GM18870 (cell line): Measurements from ENCODE around the gene MACO1.
A peak's percentile ranks its signal among the peaks of the same experiment; 100 is the strongest.

Source experiments
- ATAC-seq: cut with Tn5 transposase; IDR thresholded peaks from one replicate; pipeline ENCODE4 v1.9.1; 2021; ENCODE audit warnings: moderate library complexity; ENCODE audit not compliant: unreplicated experiment

MACO1 gene

GRCh38 chr1:25540750-25541342 lies 110.1 kb downstream of the MACO1 start:
- ATAC-seq: no peak

GRCh38 chr1:25541425-25541824 lies 110.7 kb downstream of the MACO1 start:
- no peak for ATAC-seq

GRCh38 chr1:25541889-25542658 lies 111.4 kb downstream of the MACO1 start:
- ATAC-seq: no peak

GRCh38 chr1:25543005-25543424 lies 112.3 kb downstream of the MACO1 start:
- no peak for ATAC-seq

DNA sequence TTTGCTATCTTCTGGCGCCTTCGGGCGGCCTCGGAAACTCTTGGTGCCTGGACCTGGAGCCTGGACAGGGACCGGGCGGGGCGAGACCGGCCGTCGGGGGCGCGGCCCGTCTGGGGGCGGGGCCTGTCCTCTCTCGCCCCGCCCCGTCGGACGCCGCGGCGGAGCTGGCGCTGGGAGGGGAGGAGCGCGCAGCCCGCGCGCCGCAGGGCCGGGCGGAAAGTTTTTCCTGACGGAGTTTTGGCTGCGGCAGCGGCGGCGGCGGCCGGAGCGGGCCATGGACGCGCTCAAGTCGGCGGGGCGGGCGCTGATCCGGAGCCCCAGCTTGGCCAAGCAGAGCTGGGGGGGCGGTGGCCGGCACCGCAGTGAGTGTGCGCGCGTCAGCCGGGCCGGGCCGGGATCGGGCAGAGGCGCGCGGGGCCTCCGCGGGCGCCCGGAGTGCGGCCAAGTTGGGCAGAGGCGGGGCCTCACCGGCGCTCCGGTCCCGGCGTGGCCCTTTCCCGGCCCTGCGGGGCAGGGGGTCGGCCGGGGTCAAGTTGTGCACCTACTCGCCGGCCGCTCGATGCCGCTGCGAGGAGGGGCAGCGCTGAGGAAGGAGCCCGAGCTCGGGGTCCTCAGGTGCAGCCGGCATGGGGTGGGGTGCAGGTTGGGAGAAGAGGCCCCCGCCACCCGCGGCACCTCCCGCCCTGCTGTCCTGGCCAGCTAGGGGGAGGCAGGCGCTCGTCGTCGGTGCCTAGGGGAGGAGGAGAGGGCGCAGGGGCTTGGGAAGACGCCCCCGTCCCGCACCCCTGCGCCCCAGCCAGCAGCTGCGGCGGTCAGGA lies 112.9 kb downstream of the MACO1 start, which contains the start of gene LDLRAP1:
Gene LDLRAP1, plus strand, starts transcription at position 182 of the 818 bp plus-strand sequence. Its CDS starts 93 bp downstream, at position 275.
- no peak for ATAC-seq

GRCh38 chr1:25544243-25544764 lies 113.6 kb downstream of the MACO1 start:
- ATAC-seq: no peak

- ATAC-seq: no peak
Measured at GRCh38 chr1:25544819-25545218, 114.1 kb downstream of the MACO1 start.

GRCh38 chr1:25545767-25546166 lies 115.1 kb downstream of the MACO1 start:
- no peak for ATAC-seq

DNA sequence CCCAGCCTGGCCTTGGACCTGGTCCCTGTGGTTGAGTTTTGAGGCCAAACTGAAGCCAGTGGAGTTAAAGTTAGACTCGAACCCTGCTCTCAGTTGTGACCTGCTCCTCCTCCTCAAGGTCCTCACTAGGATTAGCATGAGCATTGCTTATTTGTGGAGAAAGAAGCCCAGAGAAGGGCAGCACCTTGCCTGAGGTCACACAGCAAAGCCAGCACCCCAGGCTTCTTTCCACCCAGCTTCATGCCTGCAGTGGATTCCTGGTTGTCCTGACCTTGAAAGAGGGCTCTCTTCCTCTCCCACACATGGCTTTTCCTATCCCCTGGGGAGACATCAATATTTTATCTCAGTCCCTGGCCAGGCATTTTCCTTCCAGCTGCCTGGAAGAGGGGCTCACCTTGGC lies 115.5 kb downstream of the MACO1 start:
- no peak for ATAC-seq

DNA sequence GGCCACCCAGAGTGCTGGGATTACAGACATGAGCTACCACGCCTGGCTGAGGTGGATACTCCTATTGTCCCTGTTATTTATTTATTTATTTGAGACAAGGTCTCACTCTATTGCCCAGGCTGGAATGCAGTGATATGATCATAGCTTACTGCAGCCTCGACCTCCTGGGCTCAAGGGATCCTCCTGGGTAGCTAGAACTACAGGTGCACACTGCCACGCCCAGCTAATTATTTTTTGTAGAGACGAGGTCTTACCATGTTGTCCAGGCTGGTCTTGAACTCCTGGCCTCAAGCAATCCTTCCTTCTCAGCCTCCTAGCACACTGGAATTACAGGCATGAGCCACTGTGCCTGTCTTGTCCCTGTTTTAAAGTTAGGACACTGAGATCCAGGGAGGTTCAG lies 117.9 kb downstream of the MACO1 start:
- ATAC-seq: no peak

DNA sequence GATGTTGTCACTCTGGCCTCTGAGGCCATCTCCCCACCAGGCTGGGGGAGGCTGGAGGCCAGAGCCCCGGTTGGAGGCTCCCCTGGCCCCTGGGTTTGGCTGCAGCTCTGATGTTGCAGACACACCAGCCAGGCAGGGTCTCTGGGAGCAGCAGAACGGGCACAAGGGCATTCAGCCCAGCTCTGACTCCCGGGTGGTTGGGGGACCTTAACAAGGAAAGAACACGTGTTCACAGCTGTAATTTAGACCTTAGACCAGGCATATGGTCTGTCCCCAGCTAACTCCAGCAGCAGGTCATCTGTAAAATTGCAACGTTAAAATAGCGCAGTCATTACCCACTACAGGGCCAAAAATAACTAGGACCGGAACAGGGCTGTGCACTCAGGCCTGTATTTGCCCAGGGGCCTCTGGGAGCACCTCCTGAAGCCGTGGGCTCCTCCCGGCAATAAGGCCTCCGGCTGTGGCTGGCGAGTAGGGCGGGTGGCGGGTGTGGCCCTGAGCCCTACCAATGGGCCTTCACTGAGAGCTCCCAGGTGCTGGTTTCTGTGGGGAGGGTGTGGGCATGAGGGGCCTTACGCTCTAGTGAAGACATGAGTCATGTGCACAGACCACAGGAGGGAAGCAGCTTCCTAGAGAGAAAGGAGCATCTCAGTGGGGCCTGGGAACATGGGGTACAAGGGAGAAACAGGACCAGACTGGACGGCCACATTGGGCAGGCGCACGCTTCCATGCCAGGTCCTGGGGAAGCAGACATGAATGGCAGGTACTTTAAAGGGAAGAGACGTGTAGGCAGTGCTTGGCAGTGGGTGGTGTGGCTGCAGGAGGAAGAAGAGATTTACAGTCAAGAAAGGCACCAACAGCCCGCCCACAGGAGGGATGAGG lies 118.8 kb downstream of the MACO1 start:
- ATAC-seq: peak; percentile 63
